C4-2B (cell line): Measurements from ENCODE around the gene SPTBN5.

Experiments
- ZFX ChIP-seq: fragments of 450-650 bp; IDR thresholded peaks from 2 replicates; pipeline ENCODE4 v1.6.1; 2017
- TF ChIP-seq, protein P1 (sequence below): fragments of 450-650 bp; conservative IDR thresholded peaks from 2 replicates; pipeline ENCODE4 v1.5.1; 2017; ENCODE audit warnings: mild to moderate bottlenecking

- TF ChIP-seq, protein P1, sequence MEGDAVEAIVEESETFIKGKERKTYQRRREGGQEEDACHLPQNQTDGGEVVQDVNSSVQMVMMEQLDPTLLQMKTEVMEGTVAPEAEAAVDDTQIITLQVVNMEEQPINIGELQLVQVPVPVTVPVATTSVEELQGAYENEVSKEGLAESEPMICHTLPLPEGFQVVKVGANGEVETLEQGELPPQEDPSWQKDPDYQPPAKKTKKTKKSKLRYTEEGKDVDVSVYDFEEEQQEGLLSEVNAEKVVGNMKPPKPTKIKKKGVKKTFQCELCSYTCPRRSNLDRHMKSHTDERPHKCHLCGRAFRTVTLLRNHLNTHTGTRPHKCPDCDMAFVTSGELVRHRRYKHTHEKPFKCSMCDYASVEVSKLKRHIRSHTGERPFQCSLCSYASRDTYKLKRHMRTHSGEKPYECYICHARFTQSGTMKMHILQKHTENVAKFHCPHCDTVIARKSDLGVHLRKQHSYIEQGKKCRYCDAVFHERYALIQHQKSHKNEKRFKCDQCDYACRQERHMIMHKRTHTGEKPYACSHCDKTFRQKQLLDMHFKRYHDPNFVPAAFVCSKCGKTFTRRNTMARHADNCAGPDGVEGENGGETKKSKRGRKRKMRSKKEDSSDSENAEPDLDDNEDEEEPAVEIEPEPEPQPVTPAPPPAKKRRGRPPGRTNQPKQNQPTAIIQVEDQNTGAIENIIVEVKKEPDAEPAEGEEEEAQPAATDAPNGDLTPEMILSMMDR: no peak
- no peak for TF ChIP-seq ZFX
Measured at GRCh38 chr15:41918506-41919126, 24.8 kb upstream of the SPTBN5 start.
